ENCODE data around the gene CDH3. TPM values are rescaled to one million over a fixed set of nuclear protein-coding genes. Genes with fewer than 3 reads are reported as not detected.

Gene CDH3
- total and polyA plus RNA-seq, 4 donors: 6.4 to 89.4 (median 15.8) TPM

DNA sequence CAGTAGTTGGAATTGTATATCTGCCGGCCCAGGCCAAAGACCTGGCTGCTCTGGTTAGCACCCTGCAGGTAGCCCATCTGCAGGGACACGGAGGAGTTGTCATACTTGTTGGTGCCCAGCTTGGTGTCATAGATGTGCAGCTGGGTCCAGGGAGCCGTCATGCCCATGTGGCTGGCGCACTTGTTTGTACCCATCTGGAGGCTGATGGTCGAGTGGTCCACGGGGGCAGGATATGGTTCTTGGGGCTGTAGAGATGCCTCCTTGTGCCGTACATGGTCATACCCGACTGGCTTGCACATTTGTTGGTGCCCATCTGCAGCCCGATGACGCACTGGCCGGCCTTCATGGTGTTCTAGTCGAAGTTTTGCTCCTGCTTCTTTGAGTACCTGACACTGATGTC lies 6.0 kb downstream of the CDH3 start:
- TF ChIP-seq, protein P1, sequence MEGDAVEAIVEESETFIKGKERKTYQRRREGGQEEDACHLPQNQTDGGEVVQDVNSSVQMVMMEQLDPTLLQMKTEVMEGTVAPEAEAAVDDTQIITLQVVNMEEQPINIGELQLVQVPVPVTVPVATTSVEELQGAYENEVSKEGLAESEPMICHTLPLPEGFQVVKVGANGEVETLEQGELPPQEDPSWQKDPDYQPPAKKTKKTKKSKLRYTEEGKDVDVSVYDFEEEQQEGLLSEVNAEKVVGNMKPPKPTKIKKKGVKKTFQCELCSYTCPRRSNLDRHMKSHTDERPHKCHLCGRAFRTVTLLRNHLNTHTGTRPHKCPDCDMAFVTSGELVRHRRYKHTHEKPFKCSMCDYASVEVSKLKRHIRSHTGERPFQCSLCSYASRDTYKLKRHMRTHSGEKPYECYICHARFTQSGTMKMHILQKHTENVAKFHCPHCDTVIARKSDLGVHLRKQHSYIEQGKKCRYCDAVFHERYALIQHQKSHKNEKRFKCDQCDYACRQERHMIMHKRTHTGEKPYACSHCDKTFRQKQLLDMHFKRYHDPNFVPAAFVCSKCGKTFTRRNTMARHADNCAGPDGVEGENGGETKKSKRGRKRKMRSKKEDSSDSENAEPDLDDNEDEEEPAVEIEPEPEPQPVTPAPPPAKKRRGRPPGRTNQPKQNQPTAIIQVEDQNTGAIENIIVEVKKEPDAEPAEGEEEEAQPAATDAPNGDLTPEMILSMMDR (IDR thresholded peaks at IDR 0.05; ENCODE audit: control extremely low read depth, extremely low read depth): no peak
- H3K9ac ChIP-seq (ENCODE audit: insufficient read depth in 1 of 2, low read length in 2 of 2): no peak overlapping the region

GRCh38 chr16:68652659-68653058 lies 7.5 kb downstream of the CDH3 start:
- Histone ChIP-seq H3K4me1 (ENCODE audit: control insufficient read depth in 5 of 5, insufficient read depth in 5 of 5, low read length in 5 of 5) (no peaks in the 10 kb centered on the region), H3K9ac (ENCODE audit: insufficient read depth in 1 of 2, low read length in 2 of 2) (no peak overlapping the region), H3K9me3 (ENCODE audit: control insufficient read depth in 4 of 4, insufficient read depth in 3 of 4, low read length in 3 of 4) (no peaks in the 10 kb centered on the region), H3K4me3 (no peak overlapping the region), H3K27ac (ENCODE audit: low read depth in 1 of 2, low read length in 1 of 2) (no peak overlapping the region), H3K27me3 (ENCODE audit: control insufficient read depth in 3 of 3, insufficient read depth in 3 of 3, low read length in 2 of 3) (peaks cover 0 to 14% (median 0%) of the 10 kb centered on the region in 3 donors), H3K36me3 (ENCODE audit: control insufficient read depth in 4 of 4, insufficient read depth in 4 of 4, low read length in 4 of 4) (no peaks in the 10 kb centered on the region)
- DNase-seq (no peak), ATAC-seq (ENCODE audit: insufficient read depth, low FRiP score) (no peak)
- TF ChIP-seq, protein P1 (IDR thresholded peaks at IDR 0.05; ENCODE audit: control extremely low read depth, extremely low read depth): no peak
- 97 to 98% methylated on average over 2 of the region's 2 CpGs for WGBS, 2 donors

More for the DNA sequence above, 6.0 kb downstream of the CDH3 start:
- Histone ChIP-seq H3K36me3 (ENCODE audit: control insufficient read depth in 4 of 4, insufficient read depth in 4 of 4, low read length in 4 of 4) (no peaks in the 10 kb centered on the region), H3K27me3 (ENCODE audit: control insufficient read depth in 3 of 3, insufficient read depth in 3 of 3, low read length in 2 of 3) (peaks cover 0 to 26% (median 5%) of the 10 kb centered on the region in 3 donors), H3K4me1 (ENCODE audit: control insufficient read depth in 5 of 5, insufficient read depth in 5 of 5, low read length in 5 of 5) (peaks cover 0 to 10% (median 0%) of the 10 kb centered on the region in 5 donors), H3K9me3 (ENCODE audit: control insufficient read depth in 4 of 4, insufficient read depth in 3 of 4, low read length in 3 of 4) (no peaks in the 10 kb centered on the region), H3K4me3 (no peak overlapping the region), H3K27ac (ENCODE audit: low read depth in 1 of 2, low read length in 1 of 2) (no peak overlapping the region)
- DNase-seq: no peak
- WGBS, 2 donors: 92 to 94% methylated on average over 12 of the region's 12 CpGs
- no peak for ATAC-seq (ENCODE audit: insufficient read depth, low FRiP score)

DNA sequence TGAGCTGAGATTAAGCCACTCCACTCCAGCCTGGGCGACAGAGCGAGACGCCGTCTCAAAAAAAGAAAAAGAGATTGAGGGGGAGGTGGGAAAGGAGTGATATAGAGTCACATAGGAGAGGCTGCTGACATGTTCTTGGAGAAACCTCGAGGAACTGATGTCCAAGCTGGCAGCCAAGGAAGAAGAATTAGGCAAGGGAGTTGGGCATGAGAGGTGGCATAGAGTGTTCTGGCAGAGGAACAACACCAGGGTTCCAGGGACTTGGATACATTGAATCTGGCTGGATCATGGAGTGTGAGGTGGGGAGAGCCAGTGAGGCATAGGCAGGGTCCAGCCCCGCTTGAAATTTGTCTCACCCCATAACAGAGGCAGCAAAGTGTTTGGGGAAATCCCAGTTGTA lies 10.7 kb downstream of the CDH3 start:
- H3K9ac ChIP-seq (ENCODE audit: insufficient read depth in 1 of 2, low read length in 2 of 2): no peak overlapping the region
- whole genome bisulfite sequencing, 2 donors: 76 to 84% methylated on average over 6 of the region's 6 CpGs
- H3K27ac ChIP-seq (ENCODE audit: low read depth in 1 of 2, low read length in 1 of 2): no peak overlapping the region
- no peak overlapping the region for H3K4me3 ChIP-seq
- TF ChIP-seq, protein P1 (IDR thresholded peaks at IDR 0.05; ENCODE audit: control extremely low read depth, extremely low read depth): no peak
- no peaks in the 10 kb centered on the region for H3K27me3 ChIP-seq (ENCODE audit: control insufficient read depth in 3 of 3, insufficient read depth in 3 of 3, low read length in 2 of 3)
- peaks cover 0 to 11% (median 0%) of the 10 kb centered on the region in 5 donors for H3K4me1 ChIP-seq (ENCODE audit: control insufficient read depth in 5 of 5, insufficient read depth in 5 of 5, low read length in 5 of 5)
- H3K36me3 ChIP-seq (ENCODE audit: control insufficient read depth in 4 of 4, insufficient read depth in 4 of 4, low read length in 4 of 4): no peaks in the 10 kb centered on the region
- ATAC-seq (ENCODE audit: insufficient read depth, low FRiP score) (no peak), DNase-seq (no peak)
- no peaks in the 10 kb centered on the region for H3K9me3 ChIP-seq (ENCODE audit: control insufficient read depth in 4 of 4, insufficient read depth in 3 of 4, low read length in 3 of 4)

- Histone ChIP-seq H3K9me3 (ENCODE audit: control insufficient read depth in 4 of 4, insufficient read depth in 3 of 4, low read length in 3 of 4) (no peaks in the 10 kb centered on the region), H3K4me1 (ENCODE audit: control insufficient read depth in 5 of 5, insufficient read depth in 5 of 5, low read length in 5 of 5) (peaks cover 0 to 11% (median 0%) of the 10 kb centered on the region in 5 donors), H3K9ac (ENCODE audit: insufficient read depth in 1 of 2, low read length in 2 of 2) (no peak overlapping the region), H3K27me3 (ENCODE audit: control insufficient read depth in 3 of 3, insufficient read depth in 3 of 3, low read length in 2 of 3) (no peaks in the 10 kb centered on the region), H3K27ac (ENCODE audit: low read depth in 1 of 2, low read length in 1 of 2) (no peak overlapping the region), H3K36me3 (ENCODE audit: control insufficient read depth in 4 of 4, insufficient read depth in 4 of 4, low read length in 4 of 4) (no peaks in the 10 kb centered on the region), H3K4me3 (no peak overlapping the region)
- DNase-seq (no peak), ATAC-seq (ENCODE audit: insufficient read depth, low FRiP score) (no peak)
- TF ChIP-seq, protein P1 (IDR thresholded peaks at IDR 0.05; ENCODE audit: control extremely low read depth, extremely low read depth): no peak
- WGBS, 2 donors: 55 to 77% methylated on average over 2 of the region's 2 CpGs
These were observed 11.6 kb downstream of the CDH3 start for GRCh38 chr16:68656751-68657150.
